ENCODE results near the gene CDK5RAP1. TPM values are rescaled to one million over a fixed set of nuclear protein-coding genes. Genes with fewer than 3 reads are reported as not detected.

The CDK5RAP1 gene
- total and polyA plus RNA-seq, 10 donors = 21.3 to 93.0 (median 33.7) TPM

DNA sequence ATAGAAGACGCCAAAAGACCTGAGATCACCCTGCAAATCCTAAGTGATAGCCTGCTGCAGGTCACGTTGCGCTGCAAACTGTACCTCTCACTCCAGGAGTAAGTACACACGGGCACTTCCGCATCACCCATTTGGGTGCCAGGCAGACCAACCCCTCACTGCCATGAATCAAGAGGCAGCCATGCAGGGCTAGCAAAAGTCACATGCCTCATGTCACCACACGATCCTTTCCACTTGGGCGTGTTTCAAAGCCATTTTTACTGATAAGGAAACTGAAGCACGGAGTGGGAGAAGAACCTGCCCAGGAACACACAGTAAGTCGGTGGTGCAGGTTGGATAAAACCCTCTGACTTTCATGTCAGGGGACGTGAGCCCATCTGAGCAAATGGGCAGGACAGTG is 81.3 kb downstream of the CDK5RAP1 start:
- Histone ChIP-seq H3K27me3 (replicated peaks in 1 of 7) (peaks cover 0 to 52% (median 0%) of the 10 kb centered on the region in 7 donors), H3K9me3 (no peaks in the 10 kb centered on the region), H3K4me3 (no peak overlapping the region), H3K27ac (no peak overlapping the region), H3K36me3 (no peaks in the 10 kb centered on the region), H3K4me1 (no peaks in the 10 kb centered on the region)
- intact Hi-C loops (cut with DNase I; ENCODE audit: low total_unique reads) = no loop called here
- no peak for DNase-seq
- 80 to 88% (median 83%) methylated on average over 10 of the region's 10 CpGs for WGBS, 5 donors
- TF ChIP-seq CTCF (IDR thresholded peaks at IDR 0.05 in 8 of 11, conservative IDR thresholded peaks at IDR 0.05 in 3 of 11) (no peak), POLR2A (IDR thresholded peaks at IDR 0.05) (no peak)

DNA sequence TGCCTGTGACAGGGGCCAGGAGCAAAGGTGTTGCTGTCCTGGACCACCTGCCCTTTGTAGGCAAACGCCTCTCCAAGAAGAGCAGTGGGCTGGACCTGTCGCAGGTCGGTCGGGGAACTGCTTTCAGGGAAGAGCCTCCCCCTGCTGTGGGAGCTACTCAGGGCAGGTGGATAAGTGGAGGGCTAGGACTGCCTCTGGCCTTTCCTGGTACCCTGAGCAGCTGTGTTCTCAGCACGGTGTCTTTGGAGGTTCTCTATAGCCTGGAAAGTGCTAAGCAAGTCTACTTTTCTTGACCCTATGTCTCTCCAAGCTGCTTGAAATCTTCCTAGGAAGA is 83.3 kb downstream of the CDK5RAP1 start:
- H3K27me3 ChIP-seq (replicated peaks in 1 of 7) = peaks cover 0 to 44% (median 0%) of the 10 kb centered on the region in 7 donors
- no peak for TF ChIP-seq CTCF (IDR thresholded peaks at IDR 0.05 in 8 of 11, conservative IDR thresholded peaks at IDR 0.05 in 3 of 11)
- H3K27ac ChIP-seq = no peak overlapping the region
- peaks cover 0 to under 1% (median 0%) of the 10 kb centered on the region in 6 donors for H3K4me1 ChIP-seq
- no peak overlapping the region for H3K4me3 ChIP-seq
- intact Hi-C loops (cut with DNase I; ENCODE audit: low total_unique reads) = no loop called here
- 43 to 54% (median 50%) methylated on average over 2 to 5 of the region's 5 CpGs for WGBS, 5 donors
- no peak for DNase-seq
- no peaks in the 10 kb centered on the region for H3K36me3 ChIP-seq
- H3K9me3 ChIP-seq = no peaks in the 10 kb centered on the region

GRCh38 chr20:33317424-33318095 is 83.8 kb downstream of the CDK5RAP1 start:
- peaks cover 0 to 40% (median 0%) of the 10 kb centered on the region in 7 donors for H3K27me3 ChIP-seq (replicated peaks in 1 of 7)
- H3K36me3 ChIP-seq = no peaks in the 10 kb centered on the region

DNA sequence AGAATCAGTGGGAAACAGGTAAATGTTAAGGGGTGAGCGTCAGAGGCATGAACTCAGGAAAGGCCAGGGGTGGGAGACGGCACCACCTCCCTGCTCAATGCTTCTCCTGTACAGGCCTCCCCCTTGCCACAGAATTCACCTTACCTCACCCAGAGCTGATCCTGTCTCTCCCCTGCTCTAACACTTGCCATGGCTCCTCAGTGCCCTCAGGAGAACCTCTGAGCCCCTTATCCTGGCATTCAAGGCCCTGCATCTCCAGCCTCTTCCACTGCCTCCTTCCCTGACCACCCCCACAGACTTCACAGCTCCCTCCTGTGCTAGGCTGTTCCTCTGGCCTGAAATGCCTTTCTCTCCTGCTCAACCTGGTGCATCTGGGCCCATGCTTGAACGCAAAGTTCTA is 84.4 kb downstream of the CDK5RAP1 start:
- Histone ChIP-seq H3K9me3 (no peaks in the 10 kb centered on the region), H3K27me3 (replicated peaks in 1 of 7) (peaks cover 0 to 36% (median 0%) of the 10 kb centered on the region in 7 donors), H3K4me1 (peaks cover 0 to 3% (median 0%) of the 10 kb centered on the region in 6 donors), H3K36me3 (no peaks in the 10 kb centered on the region), H3K27ac (no peak overlapping the region), H3K4me3 (no peak overlapping the region)
- intact Hi-C loops (cut with DNase I; ENCODE audit: low total_unique reads) = no loop called here
- TF ChIP-seq POLR2AphosphoS5 (IDR thresholded peaks at IDR 0.05) (no peak), POLR2A (IDR thresholded peaks at IDR 0.05) (no peak), CTCF (IDR thresholded peaks at IDR 0.05 in 8 of 11, conservative IDR thresholded peaks at IDR 0.05 in 3 of 11) (no peak)
- WGBS, 5 donors = 86 to 96% (median 90%) methylated on average over 3 of the region's 3 CpGs
- DNase-seq = no peak

More at GRCh38 chr20:33317424-33318095, 83.8 kb downstream of the CDK5RAP1 start:
- Histone ChIP-seq H3K27ac (no peak overlapping the region), H3K4me3 (no peak overlapping the region), H3K9me3 (no peaks in the 10 kb centered on the region), H3K4me1 (peaks cover 0 to 3% (median 0%) of the 10 kb centered on the region in 6 donors)
- WGBS, 5 donors = 85 to 93% (median 90%) methylated on average over 14 of the region's 14 CpGs
- intact Hi-C loops (cut with DNase I; ENCODE audit: low total_unique reads) = no loop called here
- TF ChIP-seq POLR2AphosphoS5 (IDR thresholded peaks at IDR 0.05) (no peak), POLR2A (IDR thresholded peaks at IDR 0.05) (no peak), CTCF (IDR thresholded peaks at IDR 0.05 in 8 of 11, conservative IDR thresholded peaks at IDR 0.05 in 3 of 11) (no peak)
- no peak for DNase-seq

All from spleen (tissue), 11 donors.